GM10266 (cell line): ENCODE measurements around the gene BUD23.
A peak's percentile ranks its signal among the peaks of the same experiment; 100 is the strongest.

Source experiments
- DNase-seq: peaks from one replicate; pipeline ENCODE4 v3.0.0; 2012; ENCODE audit errors: extremely low spot score
- CTCF ChIP-seq: IDR thresholded peaks from 2 replicates; pipeline ENCODE4 v1.5.1; 2012; ENCODE audit warnings: mild to moderate bottlenecking, low read depth; ENCODE audit not compliant: control insufficient read depth, insufficient read depth; ENCODE audit errors: missing control alignments

The BUD23 gene

GRCh38 chr7:73735528-73735905, 52.1 kb downstream of the BUD23 start:
- TF ChIP-seq CTCF = no peak
- DNase-seq = no peak

GRCh38 chr7:73736885-73737284, 53.5 kb downstream of the BUD23 start:
- no peak for DNase-seq
- no peak for TF ChIP-seq CTCF

- TF ChIP-seq CTCF = no peak
- no peak for DNase-seq
Observed at GRCh38 chr7:73737491-73738219, 54.3 kb downstream of the BUD23 start.

- TF ChIP-seq CTCF = no peak
- peak; percentile 83 for DNase-seq
Observed at GRCh38 chr7:73738220-73738611, 54.8 kb downstream of the BUD23 start.

GRCh38 chr7:73738612-73739386, 55.4 kb downstream of the BUD23 start, which contains the start of gene ABHD11:
ABHD11 (minus strand) TSS chr7:73738802; CDS start chr7:73738770, 32 bp downstream.
- TF ChIP-seq CTCF = no peak
- peak; percentile 99 for DNase-seq

GRCh38 chr7:73739387-73739767, 56.0 kb downstream of the BUD23 start:
- no peak for DNase-seq
- TF ChIP-seq CTCF = no peak

GRCh38 chr7:73740212-73740611, 56.8 kb downstream of the BUD23 start:
- TF ChIP-seq CTCF = no peak

More at GRCh38 chr7:73740212-73740611, 56.8 kb downstream of the BUD23 start:
- DNase-seq = no peak
